CD14-positive monocyte (primary cell): ENCODE results near the gene GPRC5B. TPM values are rescaled to one million over a fixed set of nuclear protein-coding genes. Genes with fewer than 3 reads are reported as not detected.

ENCODE experiments used
- DNase-seq, 3 donors: peaks; one replicate each; pipeline ENCODE4 v3.0.0-alpha.2; 2011 to 2022
- H2AFZ ChIP-seq: 2 replicates; pipeline ENCODE4 v1.6.0; 2012; ENCODE audit warnings: mild to moderate bottlenecking, low read depth, low read length, inconsistent platforms; ENCODE audit not compliant: insufficient read depth, poor library complexity, severe bottlenecking
- H3K27ac ChIP-seq, 2 donors: 1 replicate in 1 of 2; 2 replicates in 1 of 2; pipeline ENCODE4 v1.5.1; 2012 to 2013; ENCODE audit warnings: low read length in 2 of 2, control low read depth in 1 of 2, inconsistent platforms in 1 of 2, low read depth in 1 of 2, mild to moderate bottlenecking in 1 of 2
- H3K27me3 ChIP-seq, 2 donors: one replicate each; pipeline versions ENCODE4 v1.6.0 to v1.6.1; 2011 to 2013; ENCODE audit warnings: low read length in 2 of 2; ENCODE audit not compliant: control insufficient read depth in 2 of 2, insufficient read depth in 2 of 2
- H3K36me3 ChIP-seq, 2 donors: replicated peaks in 1 of 2; 1 replicate in 1 of 2; 2 replicates in 1 of 2; pipeline versions ENCODE4 v1.5.1 to v1.6.1; 2012 to 2013; ENCODE audit warnings: low read length in 2 of 2, control low read depth in 1 of 2, inconsistent platforms in 1 of 2, mild to moderate bottlenecking in 1 of 2; ENCODE audit not compliant: insufficient read depth in 2 of 2, control insufficient read depth in 1 of 2
- H3K4me1 ChIP-seq, 2 donors: 1 replicate in 1 of 2; 2 replicates in 1 of 2; pipeline versions ENCODE4 v1.5.1 to v1.6.1; 2012 to 2013; ENCODE audit warnings: low read length in 2 of 2, control low read depth in 1 of 2, inconsistent platforms in 1 of 2, mild to moderate bottlenecking in 1 of 2, moderate library complexity in 1 of 2; ENCODE audit not compliant: insufficient read depth in 2 of 2, control insufficient read depth in 1 of 2
- H3K4me2 ChIP-seq: replicated peaks from 2 replicates; pipeline ENCODE3; 2012; ENCODE audit warnings: low read length, moderate library complexity, mild to moderate bottlenecking; ENCODE audit not compliant: poor library complexity, severe bottlenecking; ENCODE audit errors: extremely low read depth
- H3K4me3 ChIP-seq, 3 experiments: fragments of 200-600 bp in 1 of 3; sonication (generic) in 1 of 3; replicated peaks in 1 of 3; 1 replicate in 2 of 3; 2 replicates in 1 of 3; pipeline ENCODE4 v1.5.1; 2011 to 2013; ENCODE audit warnings: low read length in 3 of 3, mild to moderate bottlenecking in 3 of 3, control low read depth in 2 of 3, low read depth in 2 of 3, inconsistent platforms in 1 of 3, moderate library complexity in 1 of 3
- H3K79me2 ChIP-seq: 2 replicates; pipeline ENCODE4 v1.6.0; 2012; ENCODE audit warnings: mild to moderate bottlenecking, control low read depth, inconsistent platforms, low read length, moderate library complexity; ENCODE audit not compliant: insufficient read depth
- H3K9ac ChIP-seq: 2 replicates; pipeline ENCODE4 v1.6.0; 2017; ENCODE audit warnings: low read length, mild to moderate bottlenecking; ENCODE audit not compliant: insufficient read depth, poor library complexity, severe bottlenecking
- H3K9me3 ChIP-seq, 2 donors: replicated peaks in 1 of 2; 1 replicate in 1 of 2; 2 replicates in 1 of 2; pipeline versions ENCODE4 v1.5.1 to v1.6.1; 2012 to 2013; ENCODE audit warnings: low read length in 2 of 2, control low read depth in 1 of 2; ENCODE audit not compliant: control insufficient read depth in 1 of 2, insufficient read depth in 1 of 2
- H4K20me1 ChIP-seq: 2 replicates; pipeline ENCODE4 v1.6.0; 2012; ENCODE audit warnings: mild to moderate bottlenecking, low read length, control low read depth, moderate library complexity; ENCODE audit not compliant: insufficient read depth
- H3K27ac Mint-ChIP-seq, 7 donors: one replicate each; pipeline ENCODE4 v1.8.0; 2020; ENCODE audit warnings: mild to moderate bottlenecking in 7 of 7, mixed read lengths in 7 of 7, moderate library complexity in 6 of 7, inconsistent platforms in 2 of 7
- H3K27me3 Mint-ChIP-seq, 3 donors: one replicate each; pipeline ENCODE4 v1.8.0; 2021 to 2022; ENCODE audit warnings: low read depth in 3 of 3, mild to moderate bottlenecking in 3 of 3, mixed read lengths in 3 of 3, moderate library complexity in 3 of 3, inconsistent platforms in 1 of 3
- H3K36me3 Mint-ChIP-seq, 2 donors: one replicate each; pipeline ENCODE4 v1.8.0; 2020; ENCODE audit warnings: mixed read lengths in 2 of 2, inconsistent platforms in 1 of 2, mild to moderate bottlenecking in 1 of 2
- H3K4me1 Mint-ChIP-seq: one replicate; pipeline ENCODE4 v1.8.0; 2020; ENCODE audit warnings: mild to moderate bottlenecking, mixed read lengths
- H3K4me3 Mint-ChIP-seq, 2 donors: one replicate each; pipeline ENCODE4 v1.8.0; 2020; ENCODE audit warnings: mild to moderate bottlenecking in 2 of 2, mixed read lengths in 2 of 2, moderate library complexity in 1 of 2
- H3K9me3 Mint-ChIP-seq, 7 donors: one replicate each; pipeline ENCODE4 v1.8.0; 2020 to 2022; ENCODE audit warnings: mixed read lengths in 7 of 7, mild to moderate bottlenecking in 6 of 7, moderate library complexity in 6 of 7, inconsistent platforms in 2 of 7
- WGBS: methylation state at CpG from one replicate; pipeline ENCODE4 v1.1.5; 2013; ENCODE audit warnings: missing lambda C conversion rate; ENCODE audit not compliant: insufficient coverage; 5-methylcytosine and 5-hydroxymethylcytosine counted together
- intact Hi-C, 2 donors: fragments of 100-400 bp; cut with micrococcal nuclease; formaldehyde crosslinking; loops; one replicate each; pipeline versions ENCODE4 v1.15.0 to v1.15.1; 2023
- polyA plus RNA-seq, 3 donors: library from polyadenylated mRNA; depleted of rRNA in 1 of 3; unstranded in 2 of 3; stranded (reverse) in 1 of 3; fragments of 300-500 nt in 2 of 3; fragments of >200 nt in 1 of 3; fragmentation: Illumina TruSeq in 2 of 3; gene quantifications; 1 replicate in 2 of 3; 2 replicates in 1 of 3; pipeline ENCODE4 v1.2.3, GENCODE V29; 2012 to 2021
- TF ChIP-seq, protein P1 (sequence below): fragments of 200-600 bp; IDR thresholded peaks from one replicate; pipeline ENCODE4 v1.8.0; 2022; ENCODE audit warnings: antibody characterized with exemption, mild to moderate bottlenecking

GPRC5B gene
- polyA plus RNA-seq, 3 donors: 0.06 to 0.24 TPM; not detected in 1

DNA sequence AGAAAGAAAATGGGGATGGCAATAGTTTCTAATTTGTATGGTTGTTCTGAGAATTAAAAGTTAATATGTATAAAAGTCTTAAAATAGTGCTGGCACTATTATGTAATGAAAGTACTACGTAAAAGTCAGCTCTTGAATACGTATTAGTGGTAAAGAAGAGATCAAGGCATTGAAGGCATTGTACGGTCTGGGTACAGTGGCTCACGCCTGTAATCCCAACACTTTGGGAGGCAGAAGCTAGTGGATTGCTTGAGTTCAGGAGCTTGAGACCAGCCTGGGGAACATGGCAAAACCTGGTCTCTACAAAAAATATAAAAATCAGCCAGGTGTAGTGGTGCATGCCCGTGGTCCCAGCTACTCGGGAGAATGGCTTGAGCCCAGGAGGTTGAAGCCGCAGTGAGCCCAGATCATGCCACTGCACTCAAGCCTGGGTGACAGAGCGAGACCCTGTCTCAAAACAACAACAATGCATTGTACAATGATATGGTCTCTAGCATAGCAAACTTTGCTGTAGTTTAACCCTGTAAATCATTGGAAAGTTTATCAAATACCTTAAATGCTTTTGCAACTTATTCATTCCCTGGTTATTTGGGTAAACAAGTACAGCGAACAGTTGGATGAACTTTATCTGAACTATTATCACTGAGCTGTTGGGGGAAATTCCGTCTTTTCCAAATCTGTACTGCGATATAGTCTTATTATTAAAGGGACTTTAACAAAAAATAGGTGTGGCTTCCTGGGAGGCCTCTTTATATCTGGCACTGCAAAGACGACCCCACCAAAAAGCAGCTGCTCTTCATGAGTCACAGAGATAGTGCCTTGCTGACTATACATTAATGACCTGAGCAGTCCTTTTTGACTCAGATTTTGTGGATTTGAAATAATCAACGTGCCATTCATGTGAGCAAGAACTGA, 73.6 kb downstream of the GPRC5B start:
- no peaks in the 10 kb centered on the region for H3K79me2 ChIP-seq
- H3K9me3 ChIP-seq: peaks cover under 1% of the 10 kb centered on the region in 2 donors
- H3K4me3 ChIP-seq: no peak overlapping the region
- no peaks in the 10 kb centered on the region for H3K27me3 ChIP-seq
- TF ChIP-seq, protein P1, sequence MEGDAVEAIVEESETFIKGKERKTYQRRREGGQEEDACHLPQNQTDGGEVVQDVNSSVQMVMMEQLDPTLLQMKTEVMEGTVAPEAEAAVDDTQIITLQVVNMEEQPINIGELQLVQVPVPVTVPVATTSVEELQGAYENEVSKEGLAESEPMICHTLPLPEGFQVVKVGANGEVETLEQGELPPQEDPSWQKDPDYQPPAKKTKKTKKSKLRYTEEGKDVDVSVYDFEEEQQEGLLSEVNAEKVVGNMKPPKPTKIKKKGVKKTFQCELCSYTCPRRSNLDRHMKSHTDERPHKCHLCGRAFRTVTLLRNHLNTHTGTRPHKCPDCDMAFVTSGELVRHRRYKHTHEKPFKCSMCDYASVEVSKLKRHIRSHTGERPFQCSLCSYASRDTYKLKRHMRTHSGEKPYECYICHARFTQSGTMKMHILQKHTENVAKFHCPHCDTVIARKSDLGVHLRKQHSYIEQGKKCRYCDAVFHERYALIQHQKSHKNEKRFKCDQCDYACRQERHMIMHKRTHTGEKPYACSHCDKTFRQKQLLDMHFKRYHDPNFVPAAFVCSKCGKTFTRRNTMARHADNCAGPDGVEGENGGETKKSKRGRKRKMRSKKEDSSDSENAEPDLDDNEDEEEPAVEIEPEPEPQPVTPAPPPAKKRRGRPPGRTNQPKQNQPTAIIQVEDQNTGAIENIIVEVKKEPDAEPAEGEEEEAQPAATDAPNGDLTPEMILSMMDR: no peak
- no peaks in the 10 kb centered on the region for H3K36me3 Mint-ChIP-seq
- H3K4me1 ChIP-seq: peaks cover 19 to 21% of the 10 kb centered on the region in 2 donors
- H3K4me2 ChIP-seq: no peak overlapping the region
- no peaks in the 10 kb centered on the region for H3K36me3 ChIP-seq
- no peak overlapping the region for H3K9ac ChIP-seq
- intact Hi-C loops: no loop called here
- no peaks in the 10 kb centered on the region for H4K20me1 ChIP-seq
- H3K27me3 Mint-ChIP-seq: no peaks in the 10 kb centered on the region
- no peak overlapping the region for H2AFZ ChIP-seq
- no peak overlapping the region for H3K27ac ChIP-seq
- 94% methylated on average over 9 of the region's 13 CpGs for WGBS
- DNase-seq: no peak
- H3K4me3 Mint-ChIP-seq: no peak overlapping the region
- H3K27ac Mint-ChIP-seq: no peak overlapping the region
- H3K9me3 Mint-ChIP-seq: peaks cover 0 to 10% (median 5%) of the 10 kb centered on the region in 7 donors
- peaks cover 17% of the 10 kb centered on the region for H3K4me1 Mint-ChIP-seq

DNA sequence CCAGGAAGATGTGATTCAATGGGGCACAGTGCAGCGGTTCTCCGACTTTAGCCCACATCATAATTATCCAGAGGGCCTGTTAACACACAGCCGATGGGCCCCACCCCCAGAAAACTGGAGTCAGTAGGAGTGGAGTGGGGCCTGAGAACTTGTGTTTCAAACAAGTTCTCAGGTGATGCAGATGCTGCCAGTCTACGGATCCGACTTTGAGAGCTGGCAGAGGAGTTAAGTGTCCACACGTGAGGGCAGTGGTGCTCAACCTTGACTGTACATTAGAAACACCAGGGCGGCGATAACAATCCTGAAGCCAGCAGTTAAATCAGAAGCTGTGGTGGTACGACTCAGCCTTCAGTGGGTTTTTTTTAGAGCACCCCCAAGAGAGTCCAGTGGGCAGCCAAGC, 75.0 kb downstream of the GPRC5B start:
- Mint-ChIP-seq H3K9me3 (peaks cover 9 to 21% (median 14%) of the 10 kb centered on the region in 7 donors), H3K36me3 (peaks cover 0 to 4% of the 10 kb centered on the region in 2 donors), H3K27me3 (no peaks in the 10 kb centered on the region), H3K4me3 (no peak overlapping the region), H3K4me1 (peaks cover 24% of the 10 kb centered on the region), H3K27ac (peak overlapping the region in 4 of 7 donors; percentile 19 to 82 (median 56))
- Histone ChIP-seq H3K27me3 (no peaks in the 10 kb centered on the region), H3K4me3 (no peak overlapping the region), H3K36me3 (no peaks in the 10 kb centered on the region), H3K9ac (no peak overlapping the region), H3K4me1 (peaks cover 25 to 28% of the 10 kb centered on the region in 2 donors), H3K79me2 (no peaks in the 10 kb centered on the region), H3K27ac (peak overlapping the region in 1 of 2 donors; percentile 49), H3K4me2 (no peak overlapping the region), H3K9me3 (peaks cover 10% of the 10 kb centered on the region in 2 donors), H2AFZ (peak overlapping the region; percentile 57), H4K20me1 (no peaks in the 10 kb centered on the region)
- WGBS: 89% methylated on average over 6 of the region's 9 CpGs
- intact Hi-C loops: no loop called here
- TF ChIP-seq, protein P1: no peak
- no peak for DNase-seq
